Astrocyte (in vitro differentiated cells and primary cell): ENCODE results near the gene IFT52.

Experiments used
- EZH2 ChIP-seq: IDR thresholded peaks from 2 replicates; pipeline ENCODE4 v1.6.1; 2012; ENCODE audit warnings: mild to moderate bottlenecking, low read length, inconsistent platforms; ENCODE audit not compliant: insufficient read depth
- TF ChIP-seq, protein P1 (sequence below): IDR thresholded peaks from 2 replicates; pipeline ENCODE4 v1.5.1; 2011; ENCODE audit warnings: low read depth, mild to moderate bottlenecking, inconsistent platforms, low read length, moderate library complexity; ENCODE audit not compliant: insufficient read depth

DNA sequence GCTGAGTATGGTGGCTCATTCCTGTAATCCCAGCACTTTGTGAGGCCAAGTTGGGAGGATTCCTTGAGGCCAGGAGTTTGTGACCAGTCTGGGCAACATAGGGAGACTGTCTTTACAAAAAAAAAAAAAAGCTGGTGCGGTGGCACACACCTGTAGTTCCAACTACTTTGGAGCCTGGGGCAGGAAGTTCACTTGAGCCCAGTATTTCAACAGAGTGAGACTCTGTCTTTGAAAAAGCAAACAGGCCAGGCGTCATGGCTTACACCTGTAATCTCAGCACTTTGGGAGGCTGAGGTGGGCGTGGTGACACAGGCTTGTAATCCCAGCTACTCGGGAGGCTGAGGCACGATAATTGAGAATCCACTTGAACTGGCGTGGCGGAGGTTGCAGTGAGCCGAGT, 104.8 kb downstream of the IFT52 start:
- TF ChIP-seq, protein P1, sequence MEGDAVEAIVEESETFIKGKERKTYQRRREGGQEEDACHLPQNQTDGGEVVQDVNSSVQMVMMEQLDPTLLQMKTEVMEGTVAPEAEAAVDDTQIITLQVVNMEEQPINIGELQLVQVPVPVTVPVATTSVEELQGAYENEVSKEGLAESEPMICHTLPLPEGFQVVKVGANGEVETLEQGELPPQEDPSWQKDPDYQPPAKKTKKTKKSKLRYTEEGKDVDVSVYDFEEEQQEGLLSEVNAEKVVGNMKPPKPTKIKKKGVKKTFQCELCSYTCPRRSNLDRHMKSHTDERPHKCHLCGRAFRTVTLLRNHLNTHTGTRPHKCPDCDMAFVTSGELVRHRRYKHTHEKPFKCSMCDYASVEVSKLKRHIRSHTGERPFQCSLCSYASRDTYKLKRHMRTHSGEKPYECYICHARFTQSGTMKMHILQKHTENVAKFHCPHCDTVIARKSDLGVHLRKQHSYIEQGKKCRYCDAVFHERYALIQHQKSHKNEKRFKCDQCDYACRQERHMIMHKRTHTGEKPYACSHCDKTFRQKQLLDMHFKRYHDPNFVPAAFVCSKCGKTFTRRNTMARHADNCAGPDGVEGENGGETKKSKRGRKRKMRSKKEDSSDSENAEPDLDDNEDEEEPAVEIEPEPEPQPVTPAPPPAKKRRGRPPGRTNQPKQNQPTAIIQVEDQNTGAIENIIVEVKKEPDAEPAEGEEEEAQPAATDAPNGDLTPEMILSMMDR: no peak
- TF ChIP-seq EZH2: no peak
